Heart left ventricle (tissue), 16 donors: ENCODE data around the gene SLC38A11. TPM values are rescaled to one million over a fixed set of nuclear protein-coding genes. Genes with fewer than 3 reads are reported as not detected.

Source experiments
- ATAC-seq, 4 donors: fragments of 200-7000 bp; cut with Tn5 transposase; one replicate each; pipeline ENCODE4 v1.9.1; 2020 to 2022; ENCODE audit warnings: moderate library complexity in 4 of 4, mild to moderate bottlenecking in 3 of 4, moderate number of reproducible peaks in 1 of 4
- DNase-seq, 5 donors: peaks; one replicate each; pipeline ENCODE4 v3.0.0-alpha.2; 2020
- H3K27ac ChIP-seq, 12 donors: fragments of 200-600 bp; sonication (generic) in 4 of 12; one replicate each; pipeline versions ENCODE4 v1.5.0 to v1.8.0; 2016 to 2022; ENCODE audit warnings: mild to moderate bottlenecking in 2 of 12
- H3K27me3 ChIP-seq, 9 donors: fragments of 200-600 bp; sonication (generic) in 2 of 9; one replicate each; pipeline versions ENCODE4 v1.5.1 to v1.8.0; 2016 to 2022; ENCODE audit warnings: mild to moderate bottlenecking in 3 of 9
- H3K36me3 ChIP-seq, 9 donors: fragments of 200-600 bp; sonication (generic) in 2 of 9; one replicate each; pipeline versions ENCODE4 v1.5.0 to v1.8.0; 2018 to 2022; ENCODE audit warnings: mild to moderate bottlenecking in 2 of 9
- H3K4me1 ChIP-seq, 12 donors: fragments of 200-600 bp; sonication (generic) in 4 of 12; one replicate each; pipeline versions ENCODE4 v1.5.0 to v1.8.0; 2016 to 2022; ENCODE audit warnings: mild to moderate bottlenecking in 3 of 12
- H3K4me3 ChIP-seq, 12 donors: fragments of 200-600 bp; sonication (generic) in 4 of 12; one replicate each; pipeline versions ENCODE4 v1.5.0 to v1.8.0; 2017 to 2022; ENCODE audit warnings: mild to moderate bottlenecking in 9 of 12, moderate library complexity in 4 of 12
- H3K9me3 ChIP-seq, 12 donors: fragments of 200-600 bp; sonication (generic) in 4 of 12; one replicate each; pipeline versions ENCODE4 v1.5.0 to v1.8.0; 2016 to 2022; ENCODE audit warnings: mild to moderate bottlenecking in 1 of 12
- CTCF ChIP-seq, 12 donors: fragments of 200-600 bp; sonication (generic) in 4 of 12; IDR thresholded peaks; one replicate each; pipeline versions ENCODE4 v1.5.0 to v1.8.0; 2018 to 2022; ENCODE audit warnings: antibody characterized with exemption in 12 of 12, mild to moderate bottlenecking in 5 of 12
- POLR2A ChIP-seq, 2 donors: fragments of 450-650 bp; IDR thresholded peaks; one replicate each; pipeline ENCODE4 v1.6.1; 2017; ENCODE audit warnings: antibody characterized with exemption in 2 of 2, mild to moderate bottlenecking in 2 of 2, moderate library complexity in 2 of 2
- WGBS, 4 donors: extraction: QIAGEN DNeasy Blood & Tissue Kit in 2 of 4; methylation state at CpG; one replicate each; pipeline versions ENCODE4 v1.1.5 to v1.1.7; 2013 to 2018; 5-methylcytosine and 5-hydroxymethylcytosine counted together
- intact Hi-C, 10 donors: fragments of 100-400 bp; cut with DNase I; formaldehyde crosslinking; loops; one replicate each; pipeline versions ENCODE4 v1.11.1 to v1.14.2; 2022
- polyA plus RNA-seq, 2 donors: library from polyadenylated mRNA; stranded (reverse); fragments of 200-250 nt; gene quantifications; one replicate each; pipeline ENCODE4 v1.2.3, GENCODE V29; 2013
- total RNA-seq, 9 donors: library from RNA; depleted of rRNA in 2 of 9; stranded (reverse); fragments of >200 nt in 2 of 9; fragmentation: NEBNext Ultra II Directional in 3 of 9; extraction: Animal tissue kit (Norgen Biotek cat#: 25700) in 3 of 9; gene quantifications; one replicate each; pipeline versions ENCODE4 v1.1.0 to v1.2.4, GENCODE V29; 2016 to 2023
- donor health status: ischemic (EF 13 %, LVEDD 7.1; RV severe dilation, severe dysfunction).
- donor health status: healthy with polysubstance abuse.
- donor health status: DM: no; HTN: yes; CAD: no.
- donor health status: DM: no; HTN: no; CAD: no.
- donor health status: ischemic (EF 25% LVEDD 6.9; RV normal size, moderate dysfunction).
- donor health status: ischemic (EF 25% LVEDD 5.7; RV mildly dilated, moderate dysfunction).
- donor health status: healthy.
- donor health status: DM: yes; HTN: yes; CAD: no.
- donor health status: ischemic (EF 35%, LVEDD 5.7; RV mildly dilated, moderate dysfunction).
- donor health status: nonischemic (EF 11% LVEDD 7.7; RV severe dilation, severe dysfunction).
- donor health status: DM: yes; HTN: yes; CAD: no.
- donor health status: PGD.
- donor health status: ischemic (EF 29% LVEDD 5.4; RV normal size, mild dysfunction).
- donor health status: nonischemic (EF 23%, LVEDD 6.1; RV moderate dilation, normal function).

Gene SLC38A11
- total and polyA plus RNA-seq, 11 donors: 0.25 to 1.9 (median 0.55) TPM

DNA sequence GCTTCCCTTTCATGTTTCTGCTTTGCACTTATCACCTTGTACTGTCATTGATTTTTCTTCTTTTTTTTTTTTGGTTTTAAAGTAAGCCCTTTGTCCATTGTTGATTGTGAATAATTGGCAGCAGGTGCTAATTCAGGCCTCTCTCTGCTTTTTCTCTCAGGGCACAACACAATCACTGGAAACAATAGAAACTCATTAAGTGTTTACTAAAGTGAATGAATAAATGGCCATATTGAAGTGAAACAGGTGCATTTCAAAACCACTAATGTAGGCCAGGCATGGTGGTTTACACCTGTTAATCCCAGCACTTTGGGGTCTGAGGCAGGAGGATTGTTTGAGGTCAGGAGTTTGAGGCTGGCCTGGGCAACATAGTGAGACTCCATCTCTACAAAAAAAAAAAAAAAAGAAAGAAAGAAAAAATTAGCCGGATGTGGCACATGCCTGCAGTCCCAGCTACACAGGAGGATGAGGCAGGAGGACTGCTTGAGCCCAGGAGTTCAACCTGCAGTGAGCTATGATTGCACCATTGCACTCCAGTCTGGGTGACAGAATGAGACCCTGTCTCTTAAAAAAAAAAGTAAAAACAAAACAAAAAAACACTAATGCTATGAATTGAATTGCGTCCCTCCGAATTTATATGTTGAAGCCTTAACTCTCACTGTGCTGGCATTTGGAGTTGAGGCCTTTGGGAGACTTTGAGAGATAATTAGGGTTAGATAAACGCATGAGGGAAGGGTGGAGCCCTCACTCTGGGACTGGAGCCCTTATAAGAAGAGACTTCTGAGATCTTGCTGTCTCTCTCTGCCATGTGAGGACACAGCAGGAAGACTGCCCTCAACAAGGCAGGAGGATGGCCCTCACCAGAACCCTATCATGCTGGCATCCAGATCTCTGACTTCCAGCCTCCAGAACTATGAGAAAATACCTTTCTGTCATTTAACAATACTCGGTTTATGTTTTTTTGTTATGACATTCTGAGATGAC is 19.9 kb downstream of the SLC38A11 start:
- Histone ChIP-seq H3K27ac (no peak overlapping the region), H3K27me3 (no peaks in the 10 kb centered on the region), H3K36me3 (no peaks in the 10 kb centered on the region), H3K4me3 (no peak overlapping the region), H3K4me1 (peaks cover 0 to 6% (median 0%) of the 10 kb centered on the region in 12 donors), H3K9me3 (peaks cover 0 to 12% (median 0%) of the 10 kb centered on the region in 12 donors)
- ATAC-seq: no peak
- no peak for DNase-seq
- intact Hi-C loops: no loop called here
- TF ChIP-seq CTCF (IDR thresholded peaks at IDR 0.05) (no peak), POLR2A (IDR thresholded peaks at IDR 0.05) (no peak)
- 83 to 89% (median 86%) methylated on average over 5 of the region's 5 CpGs for WGBS, 4 donors

GRCh38 chr2:164934401-164935117 is 20.8 kb downstream of the SLC38A11 start:
- Histone ChIP-seq H3K27ac (no peak overlapping the region), H3K4me1 (peaks cover 0 to 6% (median 0%) of the 10 kb centered on the region in 12 donors), H3K36me3 (no peaks in the 10 kb centered on the region), H3K27me3 (no peaks in the 10 kb centered on the region), H3K4me3 (no peak overlapping the region), H3K9me3 (peaks cover 0 to 12% (median 0%) of the 10 kb centered on the region in 12 donors)
- WGBS, 4 donors: 67 to 76% (median 69%) methylated on average over 5 of the region's 5 CpGs
- intact Hi-C loops: no loop called here
- no peak for TF ChIP-seq POLR2A (IDR thresholded peaks at IDR 0.05)
- TF ChIP-seq CTCF (IDR thresholded peaks at IDR 0.05): no peak
- ATAC-seq (no peak), DNase-seq (no peak)

DNA sequence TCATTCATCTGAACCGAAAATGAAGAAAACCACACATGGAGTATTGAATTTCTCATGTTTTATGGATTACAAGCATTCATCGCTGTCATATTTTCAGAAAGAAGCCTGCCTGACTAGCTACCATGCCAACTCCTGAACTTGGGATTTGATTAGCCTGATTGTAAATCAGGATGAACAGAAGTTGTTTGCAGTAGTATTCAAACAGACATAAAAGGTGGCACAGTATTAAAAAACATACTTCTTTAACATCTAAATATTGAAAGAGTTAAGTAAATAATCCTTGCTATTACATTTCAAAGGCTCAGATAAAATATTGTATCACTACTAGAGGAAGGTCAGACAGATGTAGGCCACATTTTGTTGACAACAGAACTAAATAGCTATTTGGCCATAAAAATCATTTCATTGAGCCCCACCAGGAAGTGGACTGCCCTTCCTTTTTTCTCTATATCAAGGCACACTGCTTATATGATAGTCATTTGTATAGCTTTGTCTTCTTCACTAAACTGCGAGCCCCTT is 21.6 kb downstream of the SLC38A11 start:
- intact Hi-C loops: no loop called here
- no peak for DNase-seq
- Histone ChIP-seq H3K4me1 (peaks cover 0 to 6% (median 0%) of the 10 kb centered on the region in 12 donors), H3K27me3 (no peaks in the 10 kb centered on the region), H3K4me3 (no peak overlapping the region), H3K9me3 (peaks cover 0 to 12% (median 0%) of the 10 kb centered on the region in 12 donors), H3K36me3 (no peaks in the 10 kb centered on the region), H3K27ac (no peak overlapping the region)
- 85 to 90% (median 89%) methylated on average over 3 of the region's 3 CpGs for whole genome bisulfite sequencing, 4 donors
- no peak for TF ChIP-seq POLR2A (IDR thresholded peaks at IDR 0.05)
- TF ChIP-seq CTCF (IDR thresholded peaks at IDR 0.05): no peak
- ATAC-seq: no peak

GRCh38 chr2:164932377-164932776 is 22.9 kb downstream of the SLC38A11 start:
- Histone ChIP-seq H3K4me1 (peaks cover 0 to 6% (median 0%) of the 10 kb centered on the region in 12 donors), H3K4me3 (no peak overlapping the region), H3K36me3 (no peaks in the 10 kb centered on the region), H3K27me3 (no peaks in the 10 kb centered on the region), H3K9me3 (peaks cover 0 to 12% (median 0%) of the 10 kb centered on the region in 12 donors), H3K27ac (no peak overlapping the region)
- ATAC-seq: no peak
- intact Hi-C loops: no loop called here
- 86 to 92% (median 91%) methylated on average over 2 of the region's 2 CpGs for WGBS, 4 donors
- no peak for DNase-seq
- TF ChIP-seq POLR2A (IDR thresholded peaks at IDR 0.05) (no peak), CTCF (IDR thresholded peaks at IDR 0.05) (no peak)
